K562 (cell line): ENCODE data around the gene NRG2. TPM values are rescaled to one million over a fixed set of nuclear protein-coding genes. Genes with fewer than 3 reads are reported as not detected.

Source experiments
- ARID4B ChIP-seq: sonication (generic); formaldehyde crosslinking; IDR thresholded peaks from 2 replicates; pipeline ENCODE4 v1.8.0; 2022; ENCODE audit warnings: mild to moderate bottlenecking, missing genetic modification reagents
- ATF1 ChIP-seq, 2 experiments: fragments of 450-650 bp in 1 of 2; IDR thresholded peaks; 2 replicates each; pipeline ENCODE4 v1.6.1; 2016; ENCODE audit warnings: missing compliant biosample characterization in 1 of 2, missing genetic modification characterization in 1 of 2
- CBX2 ChIP-seq: fragments of 200-600 bp; sonication (generic); IDR thresholded peaks from one replicate; pipeline ENCODE4 v1.6.1; 2012; ENCODE audit warnings: mild to moderate bottlenecking, low read length, inconsistent platforms; ENCODE audit not compliant: insufficient read depth, poor library complexity, severe bottlenecking
- KAT8 ChIP-seq: fragments of 450-650 bp; IDR thresholded peaks from 2 replicates; pipeline ENCODE4 v1.6.1; 2016; ENCODE audit warnings: low read depth, mild to moderate bottlenecking
- MTA1 ChIP-seq: fragments of 450-650 bp; IDR thresholded peaks from 2 replicates; pipeline ENCODE4 v1.6.1; 2017; ENCODE audit warnings: borderline replicate concordance
- ZNF23 ChIP-seq: fragments of 250-450 bp; sonication (Bioruptor Pico); IDR thresholded peaks from 2 replicates; pipeline ENCODE4 v1.4.0; 2020; ENCODE audit warnings: mild to moderate bottlenecking
- ZSCAN29 ChIP-seq: fragments of 450-650 bp; IDR thresholded peaks from 2 replicates; pipeline ENCODE4 v1.6.1; 2017
- polyA plus RNA-seq, 8 experiments: library from polyadenylated mRNA; depleted of rRNA in 4 of 8; stranded (reverse) in 5 of 8; unstranded in 3 of 8; fragments of >200 nt; fragmentation: Nextera tagmentation in 2 of 8; fragmentation: Illumina TruSeq in 1 of 8; extraction: Ambion mirVana in 2 of 8; extraction: Trizol in 1 of 8; gene quantifications; 2 replicates each; pipeline versions ENCODE4 v1.2.1 to v1.2.3, GENCODE V29; 2011 to 2014; ENCODE audit warnings: inconsistent platforms in 1 of 8, missing spikeins in 1 of 8
- total RNA-seq, 7 experiments: library from RNA; depleted of rRNA in 6 of 7; stranded (reverse); fragments of >200 nt in 6 of 7; fragmentation: Illumina TruSeq in 2 of 7; extraction: Trizol in 2 of 7; gene quantifications; 2 replicates each; pipeline versions ENCODE4 v1.2.1 to v1.2.3, GENCODE V29; 2011 to 2021; ENCODE audit warnings: low replicate concordance in 1 of 7

NRG2 gene
- total and polyA plus RNA-seq, 9 of the 15 experiments (the other 6 are each of a cell fraction or from before 2014, with no cell fraction given) = not detected

GRCh38 chr5:140042393-140042642 lies 781 bp downstream of the NRG2 start (continued):
- TF ChIP-seq ATF1 (CRISPR knock-in tag; IDR thresholded peaks at IDR 0.05) (no peak), ATF1 (tag; IDR thresholded peaks at IDR 0.05) (no peak), ZSCAN29 (no peak), CBX2 (no peak), MTA1 (no peak), KAT8 (no peak), ARID4B (CRISPR knock-in tag) (no peak), ZNF23 (CRISPR knock-in tag) (no peak)
